CD14-positive monocyte (primary cell): Measurements from ENCODE around the gene COQ8B. TPM values are rescaled to one million over a fixed set of nuclear protein-coding genes. Genes with fewer than 3 reads are reported as not detected.
A peak's percentile ranks its signal among the peaks of the same experiment; 100 is the strongest.

ENCODE experiments used
- DNase-seq, 3 donors: peaks; one replicate each; pipeline ENCODE4 v3.0.0-alpha.2; 2011 to 2022
- H2AFZ ChIP-seq: 2 replicates; pipeline ENCODE4 v1.6.0; 2012; ENCODE audit warnings: mild to moderate bottlenecking, low read depth, low read length, inconsistent platforms; ENCODE audit not compliant: insufficient read depth, poor library complexity, severe bottlenecking
- H3K27ac ChIP-seq, 2 donors: 1 replicate in 1 of 2; 2 replicates in 1 of 2; pipeline ENCODE4 v1.5.1; 2012 to 2013; ENCODE audit warnings: low read length in 2 of 2, control low read depth in 1 of 2, inconsistent platforms in 1 of 2, low read depth in 1 of 2, mild to moderate bottlenecking in 1 of 2
- H3K27me3 ChIP-seq, 2 donors: one replicate each; pipeline versions ENCODE4 v1.6.0 to v1.6.1; 2011 to 2013; ENCODE audit warnings: low read length in 2 of 2; ENCODE audit not compliant: control insufficient read depth in 2 of 2, insufficient read depth in 2 of 2
- H3K36me3 ChIP-seq, 2 donors: replicated peaks in 1 of 2; 1 replicate in 1 of 2; 2 replicates in 1 of 2; pipeline versions ENCODE4 v1.5.1 to v1.6.1; 2012 to 2013; ENCODE audit warnings: low read length in 2 of 2, control low read depth in 1 of 2, inconsistent platforms in 1 of 2, mild to moderate bottlenecking in 1 of 2; ENCODE audit not compliant: insufficient read depth in 2 of 2, control insufficient read depth in 1 of 2
- H3K4me1 ChIP-seq, 2 donors: 1 replicate in 1 of 2; 2 replicates in 1 of 2; pipeline versions ENCODE4 v1.5.1 to v1.6.1; 2012 to 2013; ENCODE audit warnings: low read length in 2 of 2, control low read depth in 1 of 2, inconsistent platforms in 1 of 2, mild to moderate bottlenecking in 1 of 2, moderate library complexity in 1 of 2; ENCODE audit not compliant: insufficient read depth in 2 of 2, control insufficient read depth in 1 of 2
- H3K4me2 ChIP-seq: replicated peaks from 2 replicates; pipeline ENCODE3; 2012; ENCODE audit warnings: low read length, moderate library complexity, mild to moderate bottlenecking; ENCODE audit not compliant: poor library complexity, severe bottlenecking; ENCODE audit errors: extremely low read depth
- H3K4me3 ChIP-seq, 3 experiments: fragments of 200-600 bp in 1 of 3; sonication (generic) in 1 of 3; replicated peaks in 1 of 3; 1 replicate in 2 of 3; 2 replicates in 1 of 3; pipeline ENCODE4 v1.5.1; 2011 to 2013; ENCODE audit warnings: low read length in 3 of 3, mild to moderate bottlenecking in 3 of 3, control low read depth in 2 of 3, low read depth in 2 of 3, inconsistent platforms in 1 of 3, moderate library complexity in 1 of 3
- H3K79me2 ChIP-seq: 2 replicates; pipeline ENCODE4 v1.6.0; 2012; ENCODE audit warnings: mild to moderate bottlenecking, control low read depth, inconsistent platforms, low read length, moderate library complexity; ENCODE audit not compliant: insufficient read depth
- H3K9ac ChIP-seq: 2 replicates; pipeline ENCODE4 v1.6.0; 2017; ENCODE audit warnings: low read length, mild to moderate bottlenecking; ENCODE audit not compliant: insufficient read depth, poor library complexity, severe bottlenecking
- H3K9me3 ChIP-seq, 2 donors: replicated peaks in 1 of 2; 1 replicate in 1 of 2; 2 replicates in 1 of 2; pipeline versions ENCODE4 v1.5.1 to v1.6.1; 2012 to 2013; ENCODE audit warnings: low read length in 2 of 2, control low read depth in 1 of 2; ENCODE audit not compliant: control insufficient read depth in 1 of 2, insufficient read depth in 1 of 2
- H4K20me1 ChIP-seq: 2 replicates; pipeline ENCODE4 v1.6.0; 2012; ENCODE audit warnings: mild to moderate bottlenecking, low read length, control low read depth, moderate library complexity; ENCODE audit not compliant: insufficient read depth
- H3K27ac Mint-ChIP-seq, 7 donors: one replicate each; pipeline ENCODE4 v1.8.0; 2020; ENCODE audit warnings: mild to moderate bottlenecking in 7 of 7, mixed read lengths in 7 of 7, moderate library complexity in 6 of 7, inconsistent platforms in 2 of 7
- H3K27me3 Mint-ChIP-seq, 3 donors: one replicate each; pipeline ENCODE4 v1.8.0; 2021 to 2022; ENCODE audit warnings: low read depth in 3 of 3, mild to moderate bottlenecking in 3 of 3, mixed read lengths in 3 of 3, moderate library complexity in 3 of 3, inconsistent platforms in 1 of 3
- H3K36me3 Mint-ChIP-seq, 2 donors: one replicate each; pipeline ENCODE4 v1.8.0; 2020; ENCODE audit warnings: mixed read lengths in 2 of 2, inconsistent platforms in 1 of 2, mild to moderate bottlenecking in 1 of 2
- H3K4me1 Mint-ChIP-seq: one replicate; pipeline ENCODE4 v1.8.0; 2020; ENCODE audit warnings: mild to moderate bottlenecking, mixed read lengths
- H3K4me3 Mint-ChIP-seq, 2 donors: one replicate each; pipeline ENCODE4 v1.8.0; 2020; ENCODE audit warnings: mild to moderate bottlenecking in 2 of 2, mixed read lengths in 2 of 2, moderate library complexity in 1 of 2
- H3K9me3 Mint-ChIP-seq, 7 donors: one replicate each; pipeline ENCODE4 v1.8.0; 2020 to 2022; ENCODE audit warnings: mixed read lengths in 7 of 7, mild to moderate bottlenecking in 6 of 7, moderate library complexity in 6 of 7, inconsistent platforms in 2 of 7
- CTCF ChIP-seq: fragments of 200-600 bp; IDR thresholded peaks from one replicate; pipeline ENCODE4 v1.8.0; 2022; ENCODE audit warnings: antibody characterized with exemption, mild to moderate bottlenecking
- WGBS: methylation state at CpG from one replicate; pipeline ENCODE4 v1.1.5; 2013; ENCODE audit warnings: missing lambda C conversion rate; ENCODE audit not compliant: insufficient coverage; 5-methylcytosine and 5-hydroxymethylcytosine counted together
- intact Hi-C, 2 donors: fragments of 100-400 bp; cut with micrococcal nuclease; formaldehyde crosslinking; loops; one replicate each; pipeline versions ENCODE4 v1.15.0 to v1.15.1; 2023
- polyA plus RNA-seq, 3 donors: library from polyadenylated mRNA; depleted of rRNA in 1 of 3; unstranded in 2 of 3; stranded (reverse) in 1 of 3; fragments of 300-500 nt in 2 of 3; fragments of >200 nt in 1 of 3; fragmentation: Illumina TruSeq in 2 of 3; gene quantifications; 1 replicate in 2 of 3; 2 replicates in 1 of 3; pipeline ENCODE4 v1.2.3, GENCODE V29; 2012 to 2021

COQ8B gene
- polyA plus RNA-seq, 3 donors: 16.0 to 44.0 (median 23.4) TPM

GRCh38 chr19:40754611-40755247 is 38.0 kb upstream of the COQ8B start:
- Histone ChIP-seq H3K36me3 (peaks cover 26 to 43% of the 10 kb centered on the region in 2 donors), H3K9me3 (no peaks in the 10 kb centered on the region), H3K4me3 (peak overlapping the region in 2 of 3 experiments; percentile 16 to 67), H3K4me1 (peaks cover 61 to 68% of the 10 kb centered on the region in 2 donors), H3K9ac (peak overlapping the region; percentile 56), H3K27ac (peak overlapping the region; percentile 80 to 88), H3K79me2 (peaks cover 80% of the 10 kb centered on the region), H4K20me1 (peaks cover 44% of the 10 kb centered on the region), H3K4me2 (peak overlapping the region; percentile 77), H3K27me3 (no peaks in the 10 kb centered on the region), H2AFZ (no peak overlapping the region)
- Mint-ChIP-seq H3K4me1 (peaks cover 52% of the 10 kb centered on the region), H3K27ac (peak overlapping the region; percentile 91 to 99 (median 95)), H3K36me3 (peaks cover 36 to 47% of the 10 kb centered on the region in 2 donors), H3K9me3 (no peaks in the 10 kb centered on the region), H3K4me3 (peak overlapping the region; percentile 75 to 80), H3K27me3 (peaks cover 0 to 5% (median 0%) of the 10 kb centered on the region in 3 donors)
- intact Hi-C loops: loop anchor here (5.0 to 10.0 kb wide), 2 partner anchors 43 to 50 kb away; partner anchors contain the start of gene EGLN2 (in 1 of the 2)
- no peak for TF ChIP-seq CTCF
- 54% methylated on average over 4 of the region's 9 CpGs for WGBS
- peak; percentile 62 to 84 (median 62) for DNase-seq

DNA sequence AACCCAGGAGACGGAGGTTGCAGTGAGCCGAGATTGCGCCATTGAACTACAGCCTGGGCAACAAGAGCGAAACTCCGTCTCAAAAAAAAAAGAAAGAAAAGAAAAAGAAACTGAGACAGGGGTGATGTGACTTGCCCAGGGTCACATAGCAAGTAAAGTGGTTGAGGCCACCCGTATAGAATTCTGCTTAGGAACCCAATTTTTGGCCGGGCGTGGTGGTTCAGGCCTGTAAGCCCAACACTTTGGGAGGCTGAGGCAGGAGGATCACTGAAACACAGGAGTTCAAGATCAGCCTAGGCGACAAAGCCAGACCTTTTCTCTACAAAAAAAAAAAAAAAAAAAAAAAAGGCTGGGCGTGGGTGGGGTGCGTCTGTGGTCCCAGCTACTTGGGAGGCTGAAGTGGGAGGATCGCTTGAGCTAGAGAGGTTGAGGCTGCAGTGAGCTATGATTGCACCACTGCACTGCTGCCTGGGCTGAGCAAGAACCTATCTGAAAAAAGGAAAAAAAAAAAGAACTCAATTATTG is 35.6 kb upstream of the COQ8B start:
- peaks cover 83 to 91% of the 10 kb centered on the region in 2 donors for H3K4me1 ChIP-seq
- peak overlapping the region; percentile 96 to 100 (median 99) for H3K27ac Mint-ChIP-seq
- intact Hi-C loops: loop anchor here (5.0 to 10.0 kb wide), 2 partner anchors 45 to 52 kb away; partner anchors contain the start of gene EGLN2 (in 1 of the 2)
- H3K9me3 ChIP-seq: no peaks in the 10 kb centered on the region
- peak overlapping the region in 2 of 3 experiments; percentile 65 to 76 for H3K4me3 ChIP-seq
- no peaks in the 10 kb centered on the region for H3K9me3 Mint-ChIP-seq
- H2AFZ ChIP-seq: no peak overlapping the region
- peaks cover 19 to 27% of the 10 kb centered on the region in 2 donors for H3K36me3 Mint-ChIP-seq
- H3K36me3 ChIP-seq: peaks cover 8 to 19% of the 10 kb centered on the region in 2 donors
- H3K9ac ChIP-seq: peak overlapping the region; percentile 86
- H3K79me2 ChIP-seq: peaks cover 82% of the 10 kb centered on the region
- H4K20me1 ChIP-seq: peaks cover 22% of the 10 kb centered on the region
- TF ChIP-seq CTCF: no peak
- 23% methylated on average over 6 of the region's 12 CpGs for WGBS
- peaks cover 74% of the 10 kb centered on the region for H3K4me1 Mint-ChIP-seq
- peak overlapping the region; percentile 92 to 100 for H3K4me3 Mint-ChIP-seq
- H3K27me3 Mint-ChIP-seq: peaks cover 0 to 5% (median 0%) of the 10 kb centered on the region in 3 donors
- no peaks in the 10 kb centered on the region for H3K27me3 ChIP-seq
- DNase-seq: no peak
- H3K27ac ChIP-seq: peak overlapping the region; percentile 92 to 98
- peak overlapping the region; percentile 85 for H3K4me2 ChIP-seq
